Keratinocyte (primary cell): ENCODE results near the gene ENTR1. TPM values are rescaled to one million over a fixed set of nuclear protein-coding genes. Genes with fewer than 3 reads are reported as not detected.
"Not testable (repeated sequence)": the region's sequence is repeated elsewhere in the genome, so short reads cannot be mapped to it uniquely, and the experiment has no call there.

Experiments used
- DNase-seq: peaks from one replicate; pipeline ENCODE4 v3.0.0-alpha.2; 2011; ENCODE audit warnings: low read depth, missing footprints, low spot score
- FAIRE-seq: peaks from 2 replicates; lab custom pipeline; 2011; peaks lifted over from hg19 to GRCh38; lab: Jason Lieb, UNC
- H2AFZ ChIP-seq: 2 replicates; pipeline ENCODE4 v1.6.0; 2012; ENCODE audit warnings: low read length, control low read depth, inconsistent platforms; ENCODE audit not compliant: control insufficient read depth
- H3K27ac ChIP-seq: 2 replicates; pipeline ENCODE4 v1.5.1; 2011; ENCODE audit warnings: low read length; ENCODE audit not compliant: control insufficient read depth, insufficient read depth
- H3K27me3 ChIP-seq: 3 replicates; pipeline ENCODE4 v1.6.0; 2011; ENCODE audit warnings: low read length; ENCODE audit not compliant: control insufficient read depth, insufficient read depth; ENCODE audit errors: extremely low read depth
- H3K36me3 ChIP-seq, 2 experiments: 2 replicates in 1 of 2; 3 replicates in 1 of 2; pipeline ENCODE4 v1.5.1; 2011; ENCODE audit warnings: low read length in 2 of 2, mild to moderate bottlenecking in 1 of 2; ENCODE audit not compliant: control insufficient read depth in 2 of 2, insufficient read depth in 2 of 2; ENCODE audit errors: extremely low read depth in 1 of 2
- H3K4me1 ChIP-seq: 3 replicates; pipeline ENCODE4 v1.5.1; 2011; ENCODE audit warnings: low read length; ENCODE audit not compliant: control insufficient read depth, insufficient read depth; ENCODE audit errors: extremely low read depth
- H3K4me2 ChIP-seq: 3 replicates; pipeline ENCODE4 v1.6.0; 2011; ENCODE audit warnings: low read depth, low read length; ENCODE audit not compliant: control insufficient read depth, insufficient read depth; ENCODE audit errors: extremely low read depth
- H3K4me3 ChIP-seq, 3 experiments: fragments of 200-600 bp in 1 of 3; sonication (generic) in 1 of 3; 2 replicates in 2 of 3; 3 replicates in 1 of 3; pipeline ENCODE4 v1.5.1; 2011 to 2016; ENCODE audit warnings: low read length in 3 of 3, mild to moderate bottlenecking in 3 of 3, control low read depth in 2 of 3, inconsistent platforms in 1 of 3, low read depth in 1 of 3, mixed read lengths in 1 of 3, mixed run types in 1 of 3, moderate library complexity in 1 of 3; ENCODE audit not compliant: control insufficient read depth in 2 of 3, insufficient read depth in 2 of 3; ENCODE audit errors: extremely low read depth in 1 of 3
- H3K79me2 ChIP-seq: 2 replicates; pipeline ENCODE4 v1.6.0; 2012; ENCODE audit warnings: low read length; ENCODE audit not compliant: control insufficient read depth, insufficient read depth
- H3K9ac ChIP-seq: 3 replicates; pipeline ENCODE4 v1.6.0; 2011; ENCODE audit warnings: low read length; ENCODE audit not compliant: control insufficient read depth, insufficient read depth; ENCODE audit errors: extremely low read depth
- H3K9me1 ChIP-seq: 3 replicates; pipeline ENCODE4 v1.6.0; 2011; ENCODE audit warnings: low read length; ENCODE audit not compliant: control insufficient read depth, insufficient read depth; ENCODE audit errors: extremely low read depth
- H3K9me3 ChIP-seq: 2 replicates; pipeline ENCODE4 v1.5.1; 2012; ENCODE audit warnings: low read depth, low read length; ENCODE audit not compliant: control insufficient read depth
- H4K20me1 ChIP-seq: 3 replicates; pipeline ENCODE4 v1.6.0; 2011; ENCODE audit warnings: low read length; ENCODE audit not compliant: control insufficient read depth, insufficient read depth; ENCODE audit errors: extremely low read depth
- EZH2 ChIP-seq: IDR thresholded peaks from one replicate; pipeline ENCODE4 v1.6.1; 2012; ENCODE audit warnings: inconsistent platforms, mild to moderate bottlenecking, low read length, moderate library complexity
- dilution Hi-C: fragments of 300-500 bp; cut with MboI; formaldehyde crosslinking; loops from one replicate; pipeline ENCODE4 v1.7.0; 2020; ENCODE audit warnings: low sequenced_read_pairs; ENCODE audit not compliant: extremely low pct_ligation_motif_present
- polyA plus RNA-seq, 5 experiments: library from polyadenylated mRNA; depleted of rRNA in 3 of 5; stranded (reverse) in 3 of 5; stranded (forward) in 1 of 5; unstranded in 1 of 5; fragments of >200 nt; gene quantifications; 1 replicate in 1 of 5; 2 replicates in 3 of 5; 3 replicates in 1 of 5; pipeline versions ENCODE4 v1.2.1 to v1.2.3, GENCODE V29; 2011 to 2012; ENCODE audit warnings: missing spikeins in 2 of 5, low read depth in 1 of 5, low replicate concordance in 1 of 5
- TF ChIP-seq, protein P1 (sequence below), 3 experiments: IDR thresholded peaks in 1 of 3; conservative IDR thresholded peaks in 1 of 3; optimal IDR thresholded peaks in 1 of 3; 2 replicates in 2 of 3; 3 replicates in 1 of 3; pipeline versions ENCODE3 to v1.5.1; 2011; ENCODE audit warnings: low read length in 3 of 3, mild to moderate bottlenecking in 3 of 3, moderate library complexity in 2 of 3, control low read depth in 1 of 3, inconsistent platforms in 1 of 3; ENCODE audit not compliant: insufficient read depth in 2 of 3; ENCODE audit errors: extremely low read depth in 1 of 3

ENTR1 gene
- polyA plus RNA-seq, 1 donor (not counting 4 experiments of a cell fraction or from before 2014, with no cell fraction given), result 46.5 TPM

DNA sequence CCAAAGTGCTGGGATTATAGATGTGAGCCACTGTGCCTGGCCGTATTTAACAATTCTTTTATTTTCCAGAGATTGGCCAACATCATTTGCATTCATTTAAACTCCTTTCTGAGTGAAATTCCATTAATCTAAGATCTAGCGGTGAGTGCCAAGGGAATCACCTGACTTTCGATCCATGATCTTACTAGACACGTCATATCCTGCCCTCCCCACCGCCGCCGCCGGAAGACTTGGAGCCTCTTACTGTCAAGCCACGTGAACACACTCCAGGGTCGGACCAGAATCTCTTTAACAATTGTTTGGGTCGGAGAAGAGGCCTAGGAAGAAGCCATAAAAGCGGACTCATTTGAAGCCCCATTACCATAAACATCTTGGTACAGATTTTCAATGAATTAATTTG lies 16.4 kb upstream of the ENTR1 start:
- no peaks in the 10 kb centered on the region for H3K9me3 ChIP-seq
- H3K4me2 ChIP-seq, result no peak overlapping the region
- no peaks in the 10 kb centered on the region for H3K27me3 ChIP-seq
- no peak overlapping the region for H2AFZ ChIP-seq
- H3K9ac ChIP-seq, result peak overlapping the region; percentile 4
- no peak for TF ChIP-seq EZH2
- TF ChIP-seq, protein P1, sequence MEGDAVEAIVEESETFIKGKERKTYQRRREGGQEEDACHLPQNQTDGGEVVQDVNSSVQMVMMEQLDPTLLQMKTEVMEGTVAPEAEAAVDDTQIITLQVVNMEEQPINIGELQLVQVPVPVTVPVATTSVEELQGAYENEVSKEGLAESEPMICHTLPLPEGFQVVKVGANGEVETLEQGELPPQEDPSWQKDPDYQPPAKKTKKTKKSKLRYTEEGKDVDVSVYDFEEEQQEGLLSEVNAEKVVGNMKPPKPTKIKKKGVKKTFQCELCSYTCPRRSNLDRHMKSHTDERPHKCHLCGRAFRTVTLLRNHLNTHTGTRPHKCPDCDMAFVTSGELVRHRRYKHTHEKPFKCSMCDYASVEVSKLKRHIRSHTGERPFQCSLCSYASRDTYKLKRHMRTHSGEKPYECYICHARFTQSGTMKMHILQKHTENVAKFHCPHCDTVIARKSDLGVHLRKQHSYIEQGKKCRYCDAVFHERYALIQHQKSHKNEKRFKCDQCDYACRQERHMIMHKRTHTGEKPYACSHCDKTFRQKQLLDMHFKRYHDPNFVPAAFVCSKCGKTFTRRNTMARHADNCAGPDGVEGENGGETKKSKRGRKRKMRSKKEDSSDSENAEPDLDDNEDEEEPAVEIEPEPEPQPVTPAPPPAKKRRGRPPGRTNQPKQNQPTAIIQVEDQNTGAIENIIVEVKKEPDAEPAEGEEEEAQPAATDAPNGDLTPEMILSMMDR (optimal IDR thresholded peaks at IDR 0.05 in 1 of 3, IDR thresholded peaks at IDR 0.05 in 1 of 3, conservative IDR thresholded peaks at IDR 0.05 in 1 of 3; ENCODE audit: extremely low read depth in 1 of 3, insufficient read depth in 2 of 3, low read length in 3 of 3), result no peak
- dilution Hi-C loops, result no loop called here
- H3K36me3 ChIP-seq, result peaks cover 17 to 25% of the 10 kb centered on the region in 2 experiments
- no peak overlapping the region for H3K4me3 ChIP-seq
- H3K27ac ChIP-seq, result peak overlapping the region; percentile 67
- H3K9me1 ChIP-seq, result no peaks in the 10 kb centered on the region
- no peaks in the 10 kb centered on the region for H4K20me1 ChIP-seq
- no peak for DNase-seq
- no peaks in the 10 kb centered on the region for H3K4me1 ChIP-seq
- peak; percentile 63 for FAIRE-seq
- no peaks in the 10 kb centered on the region for H3K79me2 ChIP-seq

DNA sequence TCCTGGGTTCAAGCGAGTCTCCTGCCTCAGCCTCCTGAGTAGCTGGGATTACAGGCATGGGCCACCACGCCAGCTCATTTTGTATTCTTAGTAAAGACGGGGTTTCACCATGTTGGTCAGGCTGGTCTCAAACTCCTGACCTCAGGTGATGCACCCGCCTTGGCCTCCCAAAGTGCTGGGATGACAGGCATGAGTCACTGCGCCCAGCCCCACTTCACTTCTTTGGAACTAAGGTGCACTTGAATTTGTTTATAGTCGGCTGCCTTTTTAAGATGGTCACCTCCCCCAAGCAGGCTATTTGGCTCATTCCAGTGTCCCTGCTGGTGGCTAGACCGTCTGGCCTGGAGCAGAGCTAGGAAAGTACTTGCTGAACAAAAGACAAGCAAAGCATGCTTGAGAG lies 15.0 kb upstream of the ENTR1 start:
- peaks cover 22 to 26% of the 10 kb centered on the region in 2 experiments for H3K36me3 ChIP-seq
- FAIRE-seq, H3K9me3 ChIP-seq, H2AFZ ChIP-seq, H3K4me2 ChIP-seq, H3K9ac ChIP-seq, H3K4me3 ChIP-seq, H3K27ac ChIP-seq, H3K9me1 ChIP-seq, DNase-seq, H3K4me1 ChIP-seq, dilution Hi-C loops, H4K20me1 ChIP-seq, H3K79me2 ChIP-seq, H3K27me3 ChIP-seq: not testable (repeated sequence)

DNA sequence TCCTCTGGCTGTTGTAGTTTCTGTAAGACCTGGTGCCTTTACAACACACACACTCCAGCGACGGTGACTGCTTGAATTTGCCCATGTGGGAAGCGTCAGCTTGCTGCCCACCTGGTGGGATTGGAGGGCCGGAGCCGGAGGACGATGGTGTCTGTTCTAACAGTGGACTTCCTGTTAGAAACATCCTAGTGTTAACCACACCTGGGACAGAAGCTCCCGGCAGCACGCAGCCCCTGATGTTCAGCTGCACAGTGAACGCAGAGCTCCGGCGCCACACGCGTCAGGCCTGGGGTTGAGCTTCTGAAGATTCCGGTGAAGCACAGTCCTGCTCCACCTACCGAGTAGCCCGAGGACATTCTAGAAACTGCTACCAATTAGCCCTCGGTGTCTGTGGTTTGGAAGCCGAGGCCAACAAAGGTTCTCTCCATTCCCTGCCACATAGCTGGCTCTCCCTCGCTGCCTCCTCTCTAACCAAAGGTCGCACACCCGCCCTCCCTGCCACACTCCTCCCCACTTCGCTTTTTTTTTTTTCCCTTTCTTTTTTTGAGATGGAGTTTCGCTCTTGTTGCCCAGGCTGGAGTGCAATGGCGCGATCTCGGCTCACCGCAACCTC lies 14.4 kb upstream of the ENTR1 start:
- H3K27ac ChIP-seq, result no peak overlapping the region
- no peak overlapping the region for H3K4me3 ChIP-seq
- H4K20me1 ChIP-seq, result no peaks in the 10 kb centered on the region
- DNase-seq (no peak), FAIRE-seq (no peak)
- H3K4me2 ChIP-seq, result no peak overlapping the region
- no peak overlapping the region for H3K9ac ChIP-seq
- no peaks in the 10 kb centered on the region for H3K9me1 ChIP-seq
- H3K36me3 ChIP-seq, result peaks cover 22 to 23% of the 10 kb centered on the region in 2 experiments
- no peaks in the 10 kb centered on the region for H3K9me3 ChIP-seq
- dilution Hi-C loops, result no loop called here
- TF ChIP-seq EZH2, result no peak
- H3K79me2 ChIP-seq, result no peaks in the 10 kb centered on the region
- no peaks in the 10 kb centered on the region for H3K4me1 ChIP-seq
- no peaks in the 10 kb centered on the region for H3K27me3 ChIP-seq
- no peak overlapping the region for H2AFZ ChIP-seq
